GM06990 (cell line): ENCODE data around the gene RBM8A.
A peak's percentile ranks its signal among the peaks of the same experiment; 100 is the strongest.
"Not testable (repeated sequence)": the region's sequence is repeated elsewhere in the genome, so short reads cannot be mapped to it uniquely, and the experiment has no call there.

Source experiments
- DNase-seq: peaks from one replicate; pipeline ENCODE4 v3.0.0-alpha.2; 2011; ENCODE audit not compliant: insufficient read length; ENCODE audit errors: extremely low read depth
- H3K27me3 ChIP-seq: replicated peaks from 2 replicates; pipeline ENCODE4 v1.6.0; 2011; ENCODE audit warnings: low read length; ENCODE audit not compliant: control insufficient read depth, insufficient read depth
- H3K36me3 ChIP-seq: 2 replicates; pipeline ENCODE4 v1.5.1; 2011; ENCODE audit warnings: low read length; ENCODE audit not compliant: control insufficient read depth, insufficient read depth
- H3K4me3 ChIP-seq: replicated peaks from 2 replicates; pipeline ENCODE4 v1.5.1; 2011; ENCODE audit warnings: low read depth, mild to moderate bottlenecking, control low read depth, low read length
- CTCF ChIP-seq: IDR thresholded peaks from 2 replicates; pipeline ENCODE4 v1.5.1; 2011; ENCODE audit warnings: low read length, control low read depth, mild to moderate bottlenecking, inconsistent platforms; ENCODE audit not compliant: insufficient read depth, poor library complexity, severe bottlenecking

Gene RBM8A

GRCh38 chr1:145927916-145928643 is 796 bp upstream of the RBM8A start:
- peak; percentile 23 for DNase-seq
- peaks cover 1% of the 10 kb centered on the region for H3K36me3 ChIP-seq
- no peaks in the 10 kb centered on the region for H3K27me3 ChIP-seq

GRCh38 chr1:145926686-145927062 is 610 bp downstream of the RBM8A start:
- no peak for DNase-seq
- Histone ChIP-seq H3K4me3 (peak overlapping the region; percentile 94), H3K27me3 (no peaks in the 10 kb centered on the region), H3K36me3 (peaks cover 1% of the 10 kb centered on the region)
- TF ChIP-seq CTCF = no peak

More at GRCh38 chr1:145927916-145928643, 796 bp upstream of the RBM8A start:
- TF ChIP-seq CTCF = no peak
- H3K4me3 ChIP-seq = peak overlapping the region; percentile 94

- no peaks in the 10 kb centered on the region for H3K27me3 ChIP-seq
- no peak for DNase-seq
- TF ChIP-seq CTCF = no peak
Observed at GRCh38 chr1:145922266-145922665, 5.0 kb downstream of the RBM8A start.

GRCh38 chr1:145920297-145920696 is 7.0 kb downstream of the RBM8A start:
- not testable (repeated sequence) for H3K36me3 ChIP-seq, DNase-seq, H3K27me3 ChIP-seq, H3K4me3 ChIP-seq

More at GRCh38 chr1:145922266-145922665, 5.0 kb downstream of the RBM8A start:
- H3K4me3 ChIP-seq = no peak overlapping the region
- H3K36me3 ChIP-seq = peaks cover 1% of the 10 kb centered on the region

- peaks cover 2% of the 10 kb centered on the region for H3K36me3 ChIP-seq
- peak; percentile 54 for DNase-seq
- no peaks in the 10 kb centered on the region for H3K27me3 ChIP-seq
- TF ChIP-seq CTCF = no peak
- peak overlapping the region; percentile 85 for H3K4me3 ChIP-seq
Observed at GRCh38 chr1:145918992-145919939, 8.0 kb downstream of the RBM8A start.

GRCh38 chr1:145918144-145918991 is 8.9 kb downstream of the RBM8A start, which contains the start of gene PEX11B:
Gene PEX11B, minus strand, starts transcription at chr1:145918717. Its CDS starts 29 bp downstream, at chr1:145918688.
- Histone ChIP-seq H3K27me3 (no peaks in the 10 kb centered on the region), H3K4me3 (peak within 1 kb of the TSS; percentile 85), H3K36me3 (peaks cover 2% of the 10 kb centered on the region)
- peak; percentile 92 for DNase-seq
- no peak for TF ChIP-seq CTCF
